AG10803 (cell line): ENCODE measurements around the gene MOBP.
"Not testable (repeated sequence)": the region's sequence is repeated elsewhere in the genome, so short reads cannot be mapped to it uniquely, and the experiment has no call there.

Source experiments
- DNase-seq: peaks from one replicate; pipeline ENCODE4 v3.0.0; 2010; ENCODE audit warnings: low read depth
- H3K4me3 ChIP-seq: 2 replicates; pipeline ENCODE4 v1.5.1; 2011; ENCODE audit warnings: mild to moderate bottlenecking, low read length, control low read depth
- CTCF ChIP-seq: conservative IDR thresholded peaks from 2 replicates; pipeline ENCODE4 v1.5.1; 2011; ENCODE audit warnings: mild to moderate bottlenecking, low read length, control low read depth, inconsistent platforms

MOBP gene

GRCh38 chr3:39453134-39453533 is 14.3 kb upstream of the MOBP start:
- TF ChIP-seq CTCF: no peak
- no peak for DNase-seq
- H3K4me3 ChIP-seq: no peak overlapping the region

GRCh38 chr3:39453872-39454271 is 13.6 kb upstream of the MOBP start:
- not testable (repeated sequence) for DNase-seq, H3K4me3 ChIP-seq

- DNase-seq: no peak
- TF ChIP-seq CTCF: no peak
- no peak overlapping the region for H3K4me3 ChIP-seq
Observed at GRCh38 chr3:39454591-39455217, 12.8 kb upstream of the MOBP start.

GRCh38 chr3:39456159-39456558 is 11.3 kb upstream of the MOBP start:
- TF ChIP-seq CTCF: no peak
- no peak for DNase-seq
- no peak overlapping the region for H3K4me3 ChIP-seq

GRCh38 chr3:39457361-39457760 is 10.1 kb upstream of the MOBP start:
- DNase-seq: no peak
- no peak overlapping the region for H3K4me3 ChIP-seq
- no peak for TF ChIP-seq CTCF

- not testable (repeated sequence) for H3K4me3 ChIP-seq, DNase-seq
Observed at GRCh38 chr3:39458579-39458978, 8.9 kb upstream of the MOBP start.

- TF ChIP-seq CTCF: no peak
- no peak overlapping the region for H3K4me3 ChIP-seq
- DNase-seq: no peak
Observed at GRCh38 chr3:39460677-39461076, 6.8 kb upstream of the MOBP start.

- no peak overlapping the region for H3K4me3 ChIP-seq
- no peak for TF ChIP-seq CTCF
- no peak for DNase-seq
Observed at GRCh38 chr3:39463269-39463668, 4.2 kb upstream of the MOBP start.
